ENCODE results near the gene OR52H1.

- TF ChIP-seq SP4 (IDR thresholded peaks at IDR 0.05; ENCODE audit: low read length) (no peak), SUZ12 (IDR thresholded peaks at IDR 0.05; ENCODE audit: low read length) (no peak)
Measured at GRCh38 chr11:5550440-5551095, 2.2 kb upstream of the OR52H1 start.

Data from H1 (cell line).